Activated T-cell treated with anti-CD3 and anti-CD28 coated beads, Interleukin-2, amount 50 U/mL, for 24 hours (primary cell): ENCODE measurements around the gene TBX18.

ENCODE experiments used
- DNase-seq: peaks from one replicate; pipeline ENCODE4 v3.0.0-alpha.2; 2020
- H3K27ac Mint-ChIP-seq: 2 replicates; pipeline ENCODE4 v1.8.0; 2020; ENCODE audit warnings: mild to moderate bottlenecking, mixed read lengths
- H3K27me3 Mint-ChIP-seq: 2 replicates; pipeline ENCODE4 v1.8.0; 2020; ENCODE audit warnings: mixed read lengths
- H3K36me3 Mint-ChIP-seq: 2 replicates; pipeline ENCODE4 v1.8.0; 2020; ENCODE audit warnings: low read depth, mixed read lengths
- H3K4me1 Mint-ChIP-seq: 2 replicates; pipeline ENCODE4 v1.8.0; 2020; ENCODE audit warnings: low read depth, mixed read lengths
- H3K4me3 Mint-ChIP-seq: 2 replicates; pipeline ENCODE4 v1.8.0; 2020; ENCODE audit warnings: mild to moderate bottlenecking, moderate library complexity, mixed read lengths
- H3K9me3 Mint-ChIP-seq: 2 replicates; pipeline ENCODE4 v1.8.0; 2020; ENCODE audit warnings: mixed read lengths

TBX18 gene

DNA sequence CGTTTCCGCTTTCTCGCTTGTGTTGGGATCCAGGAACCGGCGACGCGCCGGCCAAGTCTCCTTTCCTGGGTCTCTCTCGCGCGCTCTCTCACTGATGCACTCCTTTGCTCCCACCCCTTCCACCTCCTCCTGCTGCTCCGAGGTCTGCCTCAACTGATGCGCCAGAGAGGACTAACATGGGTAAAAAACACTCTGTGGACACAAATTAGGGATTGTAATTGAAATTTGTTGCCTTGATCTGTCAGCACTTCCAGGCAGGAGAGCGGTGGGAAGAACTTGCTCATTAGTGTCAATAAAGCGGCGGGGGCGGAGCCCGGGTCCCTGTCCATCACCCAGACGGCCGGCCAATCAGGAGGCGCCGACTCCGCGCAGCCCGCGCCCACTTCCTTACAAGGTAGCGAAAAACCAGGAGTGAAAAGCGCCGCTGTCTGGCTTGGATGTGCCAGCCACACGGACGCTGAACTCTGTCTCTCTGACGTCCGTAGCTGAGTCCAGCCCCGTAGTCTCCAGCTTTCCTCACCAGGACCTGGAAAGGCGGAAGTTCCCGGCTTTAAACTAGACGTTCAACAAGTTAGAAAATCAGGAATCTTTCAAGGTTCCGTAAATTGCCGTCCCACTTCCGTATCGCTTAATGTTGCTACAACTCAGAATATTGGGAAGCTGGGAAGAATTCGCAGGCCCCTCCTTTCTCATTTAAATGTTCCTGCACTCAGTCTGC lies at the start of gene TBX18:
Gene TBX18, minus strand, starts transcription at position 267 of the 718 bp plus-strand sequence. CDS start 417 bp downstream, outside the sequence.
- peak within 1 kb of the TSS; percentile 61 for H3K4me3 Mint-ChIP-seq
- H3K27ac Mint-ChIP-seq, result peak within 1 kb of the TSS; percentile 68
- peaks cover 10% of the 10 kb centered on the region for H3K4me1 Mint-ChIP-seq
- peaks cover 3% of the 10 kb centered on the region for H3K36me3 Mint-ChIP-seq
- DNase-seq, result peak; percentile 30
- peaks cover 78% of the 10 kb centered on the region for H3K27me3 Mint-ChIP-seq
- peaks cover 5% of the 10 kb centered on the region for H3K9me3 Mint-ChIP-seq

DNA sequence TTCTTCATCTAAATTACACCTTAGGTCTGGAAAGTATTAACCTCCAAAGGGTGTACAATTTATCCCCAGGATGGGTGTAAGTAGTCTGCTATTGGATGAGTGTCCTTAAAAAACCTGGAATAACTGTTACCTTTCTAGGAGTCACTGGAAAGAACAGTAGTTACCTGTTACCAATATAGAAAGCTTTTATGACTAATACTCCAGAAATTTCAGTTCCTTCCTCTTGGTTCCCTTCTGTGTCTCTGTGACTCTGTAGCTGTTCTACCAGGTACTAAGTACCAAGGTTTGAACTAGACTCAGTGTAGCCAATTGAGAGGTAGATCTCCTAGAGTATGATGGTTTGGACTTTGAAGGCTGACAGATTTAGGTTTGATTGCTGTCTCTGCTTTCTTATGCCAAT lies 47.0 kb upstream of the TBX18 start:
- no peaks in the 10 kb centered on the region for H3K9me3 Mint-ChIP-seq
- H3K4me3 Mint-ChIP-seq, result no peak overlapping the region
- H3K4me1 Mint-ChIP-seq, result no peaks in the 10 kb centered on the region
- no peak for DNase-seq
- H3K36me3 Mint-ChIP-seq, result no peaks in the 10 kb centered on the region
- H3K27me3 Mint-ChIP-seq, result no peaks in the 10 kb centered on the region
- H3K27ac Mint-ChIP-seq, result no peak overlapping the region

DNA sequence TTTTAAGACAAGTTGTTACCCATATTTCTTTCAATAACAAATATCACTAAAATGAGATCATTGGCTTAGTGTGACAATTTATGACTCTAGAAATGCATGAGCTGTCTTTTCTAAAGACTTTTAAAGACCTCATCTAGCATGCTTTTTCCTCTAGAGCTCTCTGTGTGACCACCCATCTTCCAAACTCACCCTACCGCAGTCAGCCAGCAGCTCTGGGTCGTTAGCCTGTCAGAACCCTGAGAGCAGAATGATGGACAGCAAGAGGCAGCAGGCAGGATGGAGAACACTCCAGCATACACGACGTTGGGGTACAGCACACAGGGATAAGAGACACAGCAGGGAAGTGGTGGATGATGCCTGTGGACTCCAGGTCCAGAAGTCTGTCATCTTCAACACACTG lies 45.1 kb upstream of the TBX18 start:
- DNase-seq, result no peak
- H3K4me1 Mint-ChIP-seq, result no peaks in the 10 kb centered on the region
- H3K27me3 Mint-ChIP-seq, result no peaks in the 10 kb centered on the region
- H3K4me3 Mint-ChIP-seq, result no peak overlapping the region
- H3K9me3 Mint-ChIP-seq, result no peaks in the 10 kb centered on the region
- H3K27ac Mint-ChIP-seq, result no peak overlapping the region
- no peaks in the 10 kb centered on the region for H3K36me3 Mint-ChIP-seq

DNA sequence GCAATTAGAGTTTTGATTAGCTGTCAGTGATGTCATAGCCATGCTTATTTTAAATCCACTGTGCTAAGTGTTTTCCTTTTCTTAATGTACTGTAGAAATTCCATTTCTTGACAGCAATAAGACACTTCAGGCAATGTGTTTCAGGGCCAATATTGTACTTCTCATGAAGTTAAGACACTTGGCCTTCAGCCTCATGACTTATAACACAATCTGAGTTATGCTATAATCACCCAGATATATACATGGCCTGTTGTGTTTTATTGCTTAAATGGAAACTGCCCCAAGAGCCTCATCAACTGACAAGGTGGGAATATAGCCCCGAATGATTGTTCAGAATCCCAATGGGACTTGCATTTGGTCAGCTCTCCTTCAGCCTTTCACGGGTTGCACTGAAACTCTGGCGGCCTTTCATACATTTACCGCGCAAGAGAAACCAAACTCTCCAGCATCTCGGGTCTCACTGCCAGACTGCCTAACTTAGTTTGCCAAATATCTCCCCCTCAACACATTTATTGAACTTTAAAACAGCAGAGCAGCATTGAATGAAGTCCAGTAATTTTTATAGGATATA lies 44.2 kb upstream of the TBX18 start:
- DNase-seq, result no peak
- Mint-ChIP-seq H3K27me3 (no peaks in the 10 kb centered on the region), H3K9me3 (no peaks in the 10 kb centered on the region)

DNA sequence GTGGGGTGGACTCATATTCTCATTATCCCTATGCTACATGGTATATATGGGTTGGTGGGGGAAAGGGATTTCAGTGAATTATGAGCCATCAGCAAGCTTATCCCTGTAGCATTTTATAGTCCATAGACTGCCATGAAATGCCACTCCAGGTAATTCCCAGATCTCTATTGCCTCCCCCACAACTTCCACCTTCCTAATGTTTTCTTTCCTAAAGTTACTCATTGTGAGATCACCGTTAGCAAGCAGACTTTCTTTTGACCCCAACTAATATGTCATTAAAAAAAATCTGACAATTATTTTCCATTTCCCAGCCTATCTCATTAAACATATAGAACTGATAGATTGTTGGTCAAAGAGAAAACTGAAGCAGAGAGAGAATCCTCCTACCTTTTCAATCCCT lies 40.7 kb upstream of the TBX18 start:
- no peak overlapping the region for H3K4me3 Mint-ChIP-seq
- H3K27ac Mint-ChIP-seq, result no peak overlapping the region
- H3K4me1 Mint-ChIP-seq, result no peaks in the 10 kb centered on the region
- no peak for DNase-seq
- H3K9me3 Mint-ChIP-seq, result no peaks in the 10 kb centered on the region
- H3K36me3 Mint-ChIP-seq, result no peaks in the 10 kb centered on the region
- H3K27me3 Mint-ChIP-seq, result no peaks in the 10 kb centered on the region

More for the DNA sequence above, 44.2 kb upstream of the TBX18 start:
- Mint-ChIP-seq H3K4me3 (no peak overlapping the region), H3K36me3 (no peaks in the 10 kb centered on the region), H3K4me1 (no peaks in the 10 kb centered on the region), H3K27ac (no peak overlapping the region)

DNA sequence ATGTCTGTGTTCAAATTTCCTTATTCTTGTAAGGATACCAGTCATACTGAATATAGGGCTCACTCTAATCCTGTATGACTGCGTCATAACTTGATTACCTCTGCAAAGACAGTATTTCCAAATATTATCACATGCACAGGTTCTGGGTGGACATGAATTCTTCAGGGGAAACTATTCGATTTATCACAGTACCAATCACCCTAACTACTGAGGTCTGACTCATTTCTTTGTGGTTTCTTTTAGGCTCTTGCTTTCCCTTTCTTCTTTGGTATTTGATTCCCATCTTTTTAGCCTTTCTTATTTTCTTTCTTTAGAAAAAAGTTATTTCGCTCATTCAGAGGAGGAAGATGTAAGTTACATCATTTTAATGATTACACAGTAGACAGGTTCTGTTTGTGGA lies 40.3 kb upstream of the TBX18 start:
- H3K27me3 Mint-ChIP-seq, result no peaks in the 10 kb centered on the region
- H3K9me3 Mint-ChIP-seq, result no peaks in the 10 kb centered on the region
- no peak overlapping the region for H3K4me3 Mint-ChIP-seq
- no peak overlapping the region for H3K27ac Mint-ChIP-seq
- no peak for DNase-seq
- H3K4me1 Mint-ChIP-seq, result no peaks in the 10 kb centered on the region
- no peaks in the 10 kb centered on the region for H3K36me3 Mint-ChIP-seq

DNA sequence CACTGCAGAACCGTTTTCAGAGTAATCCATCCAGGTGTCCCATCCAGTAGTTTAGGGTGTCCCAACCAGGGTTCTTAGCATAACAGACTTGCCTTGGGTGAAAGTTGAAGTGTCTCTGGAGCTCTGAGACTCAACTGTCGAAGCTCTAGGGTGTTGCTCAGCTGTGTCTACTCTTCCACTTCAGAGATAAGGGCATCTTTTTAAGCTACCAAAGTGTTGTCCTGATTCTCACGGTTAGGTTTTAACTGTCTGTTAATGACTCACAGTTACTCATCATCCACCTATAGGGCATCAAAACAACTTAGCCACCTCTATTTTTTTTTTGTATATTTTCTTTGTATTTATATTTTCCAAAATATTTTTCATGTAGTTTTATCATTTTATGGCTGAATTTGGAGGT lies 36.9 kb upstream of the TBX18 start:
- no peak overlapping the region for H3K27ac Mint-ChIP-seq
- no peaks in the 10 kb centered on the region for H3K4me1 Mint-ChIP-seq
- H3K36me3 Mint-ChIP-seq, result no peaks in the 10 kb centered on the region
- DNase-seq, result no peak
- H3K9me3 Mint-ChIP-seq, result no peaks in the 10 kb centered on the region
- no peak overlapping the region for H3K4me3 Mint-ChIP-seq
- no peaks in the 10 kb centered on the region for H3K27me3 Mint-ChIP-seq

DNA sequence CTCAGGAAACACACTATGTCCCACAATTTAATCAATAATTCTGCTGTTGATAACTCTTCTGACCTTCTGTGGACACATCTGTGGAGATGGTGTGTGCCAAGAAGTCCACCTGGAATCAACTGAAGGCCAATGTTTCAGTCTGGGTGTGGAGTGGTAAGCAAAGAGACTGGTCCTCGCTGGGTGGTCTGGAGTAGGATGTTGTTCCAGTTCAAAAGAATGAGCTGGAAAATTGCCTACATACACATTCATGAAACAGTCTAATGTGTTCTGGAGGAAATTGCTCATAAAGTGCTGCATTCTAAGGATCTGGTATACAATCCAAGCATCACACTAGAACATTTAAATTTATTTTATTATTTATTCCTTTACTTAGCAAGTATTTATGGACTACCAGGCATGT lies 33.9 kb upstream of the TBX18 start:
- Mint-ChIP-seq H3K4me1 (no peaks in the 10 kb centered on the region), H3K4me3 (no peak overlapping the region), H3K27ac (no peak overlapping the region), H3K9me3 (no peaks in the 10 kb centered on the region), H3K27me3 (no peaks in the 10 kb centered on the region), H3K36me3 (no peaks in the 10 kb centered on the region)
- no peak for DNase-seq

DNA sequence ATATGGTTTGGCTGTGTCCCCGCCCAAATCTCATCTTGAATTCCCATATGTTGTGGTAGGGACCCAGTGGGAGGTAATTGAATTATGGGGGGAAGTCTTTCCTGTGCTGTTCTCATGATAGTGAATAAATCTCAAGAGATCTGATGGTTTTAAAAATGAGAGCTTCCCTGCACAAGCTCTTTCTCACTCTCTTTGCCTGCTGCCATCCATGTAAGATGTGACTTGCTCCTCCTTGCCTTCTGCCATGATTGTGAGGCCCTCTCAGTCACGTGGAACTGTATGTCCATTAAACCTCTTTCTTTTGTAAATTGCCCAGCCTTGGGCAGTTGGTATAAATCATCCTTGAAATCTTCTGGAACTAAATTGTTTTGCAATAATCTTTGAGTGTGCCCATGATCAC lies 31.9 kb upstream of the TBX18 start:
- Mint-ChIP-seq H3K4me1 (no peaks in the 10 kb centered on the region), H3K36me3 (no peaks in the 10 kb centered on the region), H3K27me3 (no peaks in the 10 kb centered on the region), H3K27ac (no peak overlapping the region), H3K4me3 (no peak overlapping the region), H3K9me3 (no peaks in the 10 kb centered on the region)
- DNase-seq, result no peak

DNA sequence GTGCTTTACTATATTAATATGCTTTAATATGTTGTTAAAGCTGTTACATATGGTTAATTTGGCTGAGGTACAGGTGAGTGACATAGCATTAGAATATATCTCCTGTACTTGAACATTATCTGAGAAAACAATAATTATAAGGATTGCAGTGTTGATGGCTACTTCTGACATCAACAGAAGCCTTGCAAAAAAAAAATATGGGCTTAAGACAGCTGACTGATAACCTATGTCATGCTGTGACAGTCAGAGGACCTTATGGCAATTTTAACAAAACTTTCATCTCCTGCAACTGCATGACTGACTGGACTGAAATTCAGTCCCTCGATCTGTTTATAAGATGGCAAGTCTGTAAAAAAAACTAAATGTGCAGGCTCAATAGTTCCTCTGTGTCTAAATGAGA lies 27.5 kb upstream of the TBX18 start:
- DNase-seq, result no peak
- no peak overlapping the region for H3K4me3 Mint-ChIP-seq
- no peaks in the 10 kb centered on the region for H3K36me3 Mint-ChIP-seq
- no peaks in the 10 kb centered on the region for H3K9me3 Mint-ChIP-seq
- no peaks in the 10 kb centered on the region for H3K27me3 Mint-ChIP-seq
- H3K4me1 Mint-ChIP-seq, result no peaks in the 10 kb centered on the region
- no peak overlapping the region for H3K27ac Mint-ChIP-seq

DNA sequence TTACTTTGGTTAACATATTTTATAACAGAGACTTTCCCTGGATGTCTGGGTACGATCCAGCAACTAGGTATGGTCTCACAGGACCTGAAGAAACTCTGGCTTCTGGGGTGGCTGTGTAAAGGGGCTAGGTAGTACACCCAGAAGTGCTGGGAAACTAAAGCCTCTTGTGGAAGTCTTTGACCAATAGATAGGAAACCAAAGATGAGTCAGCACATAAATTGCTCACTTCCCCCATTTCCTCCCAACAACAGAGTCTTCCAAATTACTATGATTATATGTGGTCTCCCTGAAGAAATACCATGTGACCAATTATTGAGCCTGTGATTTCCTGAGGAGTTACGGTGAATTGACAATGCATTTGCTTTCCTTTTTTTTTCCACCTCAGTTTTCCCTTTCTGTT lies 26.8 kb upstream of the TBX18 start:
- DNase-seq, result no peak
- H3K27me3 Mint-ChIP-seq, result no peaks in the 10 kb centered on the region
- H3K27ac Mint-ChIP-seq, result no peak overlapping the region
- H3K9me3 Mint-ChIP-seq, result no peaks in the 10 kb centered on the region
- no peak overlapping the region for H3K4me3 Mint-ChIP-seq
- H3K4me1 Mint-ChIP-seq, result no peaks in the 10 kb centered on the region
- H3K36me3 Mint-ChIP-seq, result no peaks in the 10 kb centered on the region

DNA sequence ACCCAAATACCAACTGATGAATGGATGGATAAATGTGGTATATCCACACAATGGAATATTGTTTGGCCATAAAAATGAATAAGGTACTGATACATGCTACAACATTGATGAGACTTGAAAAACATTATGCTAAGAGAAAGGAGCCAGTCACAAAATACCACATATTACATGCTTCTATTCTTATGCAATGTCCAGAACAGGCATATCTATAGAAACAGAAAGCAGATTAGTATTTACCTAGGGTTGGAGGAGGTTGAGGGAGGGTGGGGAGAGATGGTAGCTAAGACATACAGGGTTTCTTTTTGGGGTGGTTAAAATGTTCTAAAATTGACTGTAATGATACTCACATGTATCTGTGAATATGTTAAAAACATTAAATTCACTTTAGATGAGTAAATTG lies 24.8 kb upstream of the TBX18 start:
- Mint-ChIP-seq H3K9me3 (no peaks in the 10 kb centered on the region), H3K36me3 (no peaks in the 10 kb centered on the region), H3K4me3 (no peak overlapping the region), H3K27me3 (no peaks in the 10 kb centered on the region), H3K27ac (no peak overlapping the region), H3K4me1 (no peaks in the 10 kb centered on the region)
- DNase-seq, result no peak

DNA sequence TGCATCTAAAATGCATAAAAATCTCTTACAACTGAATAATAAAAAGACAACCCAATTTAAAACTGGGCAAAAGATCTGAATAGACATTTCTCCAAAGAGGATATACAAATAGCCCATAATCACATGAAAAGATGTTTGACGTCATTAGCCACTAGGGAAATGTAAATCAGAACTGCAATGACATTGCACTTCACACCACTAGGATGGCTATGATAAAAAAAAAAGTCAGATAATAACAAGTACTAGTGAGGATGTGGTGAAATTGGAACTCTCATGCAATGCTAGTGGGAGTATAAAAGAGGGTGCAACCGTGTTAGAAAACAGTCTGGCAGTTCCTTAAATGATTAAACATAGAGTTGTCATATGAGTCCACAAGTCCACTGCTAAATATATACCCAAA lies 24.3 kb upstream of the TBX18 start:
- H3K4me3 Mint-ChIP-seq, result no peak overlapping the region

DNA sequence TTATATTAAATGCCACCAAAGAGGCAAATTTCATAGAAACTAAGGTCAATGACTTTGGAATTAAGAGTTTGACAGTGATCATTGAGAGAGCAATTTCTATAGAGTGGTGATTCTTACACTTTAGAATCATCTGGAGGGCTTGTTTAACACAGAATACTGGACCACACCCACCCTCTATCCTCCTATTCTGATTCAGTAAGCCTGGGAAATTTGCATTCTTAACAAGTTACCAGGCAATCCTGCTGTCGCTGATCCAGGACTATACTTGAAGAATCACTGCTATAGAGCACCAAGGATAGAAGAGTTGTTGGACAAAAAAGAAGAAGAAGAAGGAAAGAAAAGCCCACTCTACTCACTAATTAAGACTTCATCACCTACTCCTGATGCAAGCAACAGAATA lies 21.3 kb upstream of the TBX18 start:
- H3K4me1 Mint-ChIP-seq, result no peaks in the 10 kb centered on the region
- H3K9me3 Mint-ChIP-seq, result no peaks in the 10 kb centered on the region
- H3K27me3 Mint-ChIP-seq, result peaks cover 2% of the 10 kb centered on the region
- no peak overlapping the region for H3K4me3 Mint-ChIP-seq
- no peak overlapping the region for H3K27ac Mint-ChIP-seq
- DNase-seq, result no peak
- H3K36me3 Mint-ChIP-seq, result no peaks in the 10 kb centered on the region

More for the DNA sequence above, 24.3 kb upstream of the TBX18 start:
- H3K4me1 Mint-ChIP-seq, result no peaks in the 10 kb centered on the region
- H3K27ac Mint-ChIP-seq, result no peak overlapping the region
- no peaks in the 10 kb centered on the region for H3K36me3 Mint-ChIP-seq
- no peaks in the 10 kb centered on the region for H3K27me3 Mint-ChIP-seq
- no peak for DNase-seq
- no peaks in the 10 kb centered on the region for H3K9me3 Mint-ChIP-seq

DNA sequence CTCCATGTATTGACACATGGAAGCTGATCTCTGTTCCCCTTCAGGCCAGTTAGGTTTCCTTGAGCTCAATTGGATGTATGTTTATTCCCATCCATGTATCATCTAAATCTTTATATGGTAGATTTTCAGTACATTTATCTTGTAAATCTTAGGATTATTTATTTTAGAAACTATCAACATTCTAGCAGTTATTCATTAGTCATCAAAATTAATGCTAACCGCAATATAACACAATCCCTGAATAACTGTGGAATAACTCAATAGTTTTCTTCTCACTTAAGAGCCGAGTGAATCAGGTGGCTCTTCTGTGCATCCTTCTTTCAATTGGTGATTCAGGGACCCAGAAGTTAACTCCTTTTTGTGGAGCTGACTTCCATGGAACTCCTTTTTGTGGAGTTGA lies 15.5 kb upstream of the TBX18 start:
- no peak for DNase-seq
- Mint-ChIP-seq H3K36me3 (no peaks in the 10 kb centered on the region), H3K27me3 (peaks cover 37% of the 10 kb centered on the region), H3K4me3 (no peak overlapping the region), H3K27ac (no peak overlapping the region), H3K4me1 (no peaks in the 10 kb centered on the region), H3K9me3 (no peaks in the 10 kb centered on the region)

DNA sequence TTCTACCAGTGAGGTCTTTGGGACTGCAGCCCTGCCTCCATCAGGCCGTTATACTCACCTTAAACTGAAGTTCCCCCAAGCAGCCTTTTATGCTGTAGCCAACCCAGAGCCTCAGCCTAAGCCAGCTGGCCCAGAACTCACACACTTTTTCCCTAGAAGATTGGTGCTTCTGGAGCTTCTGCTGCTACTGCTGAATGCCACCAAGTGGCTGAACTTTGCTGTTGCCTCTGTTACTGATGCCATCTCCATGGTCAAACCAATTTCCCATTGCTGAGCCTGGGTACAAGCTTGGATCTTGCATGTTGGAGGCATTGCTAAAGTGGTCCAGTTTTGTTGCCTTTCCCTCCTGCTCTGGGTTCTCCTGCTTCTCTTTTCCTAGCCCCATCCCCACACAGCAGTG lies 15.0 kb upstream of the TBX18 start:
- Mint-ChIP-seq H3K4me1 (no peaks in the 10 kb centered on the region), H3K9me3 (no peaks in the 10 kb centered on the region), H3K36me3 (no peaks in the 10 kb centered on the region), H3K4me3 (no peak overlapping the region), H3K27me3 (peaks cover 40% of the 10 kb centered on the region), H3K27ac (no peak overlapping the region)
- no peak for DNase-seq
